DMS53 (cell line): Measurements from ENCODE around the gene KRTAP5-2.
"Not testable (repeated sequence)": the region's sequence is repeated elsewhere in the genome, so short reads cannot be mapped to it uniquely, and the experiment has no call there.

ENCODE experiments used
- DNase-seq: peaks from one replicate; lab custom pipeline; 2025; lab: John Stamatoyannopoulos, UW

The KRTAP5-2 gene, protein sequence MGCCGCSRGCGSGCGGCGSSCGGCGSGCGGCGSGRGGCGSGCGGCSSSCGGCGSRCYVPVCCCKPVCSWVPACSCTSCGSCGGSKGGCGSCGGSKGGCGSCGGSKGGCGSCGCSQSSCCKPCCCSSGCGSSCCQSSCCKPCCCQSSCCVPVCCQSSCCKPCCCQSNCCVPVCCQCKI

GRCh38 chr11:1597994-1598380 lies at the start of gene KRTAP5-2:
Gene KRTAP5-2 (minus strand): TSS chr11:1598294. CDS start chr11:1598250, 44 bp downstream.
- DNase-seq, result no peak

- DNase-seq, result not testable (repeated sequence)
These were observed 48.4 kb upstream of the KRTAP5-2 start for GRCh38 chr11:1646540-1646939.

DNA sequence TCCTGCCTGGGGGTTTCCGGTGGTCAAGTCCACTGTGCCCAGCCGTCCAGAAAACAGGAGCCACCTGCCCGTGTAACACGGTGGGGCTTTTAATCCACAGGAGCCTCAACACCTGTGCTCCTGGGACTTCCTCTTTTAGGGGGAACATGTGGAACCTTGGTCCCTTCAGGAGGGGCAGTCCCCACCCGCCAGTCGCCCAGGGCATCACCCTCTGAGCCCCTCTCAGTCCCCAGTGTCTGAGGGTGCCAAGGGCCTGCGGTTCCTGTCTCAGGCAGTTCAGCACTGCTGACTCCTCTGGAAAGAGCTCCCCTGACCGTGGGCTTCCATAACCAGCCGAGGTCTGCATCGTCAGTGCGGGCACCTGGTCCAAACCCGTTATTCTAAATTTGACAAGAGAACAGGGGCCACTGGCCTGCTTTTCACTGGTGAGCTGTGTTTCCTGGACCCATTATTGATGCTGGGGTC lies 47.3 kb upstream of the KRTAP5-2 start:
- no peak for DNase-seq

- no peak for DNase-seq
These were observed 46.7 kb upstream of the KRTAP5-2 start for GRCh38 chr11:1644601-1645356.

DNA sequence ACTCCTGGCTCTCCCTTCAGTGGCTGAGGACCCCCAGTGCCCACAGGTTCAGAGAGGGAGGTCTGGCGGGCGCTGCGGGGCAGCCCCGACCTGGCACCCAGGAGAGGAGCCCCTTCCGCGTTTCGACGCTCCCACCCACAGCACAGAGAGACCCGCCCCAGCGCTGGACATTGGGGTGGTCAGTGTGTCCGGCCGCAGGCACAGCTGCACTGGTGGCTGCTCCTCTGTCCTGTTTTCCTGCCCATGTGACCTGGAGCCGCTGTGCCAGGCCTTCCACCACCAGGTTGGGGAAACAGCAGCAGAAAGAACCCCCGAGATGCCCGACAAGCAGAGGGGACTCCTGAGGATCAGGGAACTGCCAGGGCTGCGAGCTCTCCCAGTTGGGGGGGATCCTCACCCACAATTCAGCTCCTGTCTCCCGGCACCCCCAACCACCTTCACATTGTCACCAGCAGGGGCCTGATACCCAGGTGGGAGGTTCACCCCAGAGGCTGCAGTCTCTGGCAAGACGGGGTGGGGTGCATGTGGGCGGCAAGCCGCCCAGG lies 45.1 kb upstream of the KRTAP5-2 start:
- DNase-seq, result no peak

GRCh38 chr11:1642288-1643145 lies 44.4 kb upstream of the KRTAP5-2 start:
- DNase-seq, result no peak

- no peak for DNase-seq
These were observed 43.0 kb upstream of the KRTAP5-2 start for GRCh38 chr11:1641096-1641495.

DNA sequence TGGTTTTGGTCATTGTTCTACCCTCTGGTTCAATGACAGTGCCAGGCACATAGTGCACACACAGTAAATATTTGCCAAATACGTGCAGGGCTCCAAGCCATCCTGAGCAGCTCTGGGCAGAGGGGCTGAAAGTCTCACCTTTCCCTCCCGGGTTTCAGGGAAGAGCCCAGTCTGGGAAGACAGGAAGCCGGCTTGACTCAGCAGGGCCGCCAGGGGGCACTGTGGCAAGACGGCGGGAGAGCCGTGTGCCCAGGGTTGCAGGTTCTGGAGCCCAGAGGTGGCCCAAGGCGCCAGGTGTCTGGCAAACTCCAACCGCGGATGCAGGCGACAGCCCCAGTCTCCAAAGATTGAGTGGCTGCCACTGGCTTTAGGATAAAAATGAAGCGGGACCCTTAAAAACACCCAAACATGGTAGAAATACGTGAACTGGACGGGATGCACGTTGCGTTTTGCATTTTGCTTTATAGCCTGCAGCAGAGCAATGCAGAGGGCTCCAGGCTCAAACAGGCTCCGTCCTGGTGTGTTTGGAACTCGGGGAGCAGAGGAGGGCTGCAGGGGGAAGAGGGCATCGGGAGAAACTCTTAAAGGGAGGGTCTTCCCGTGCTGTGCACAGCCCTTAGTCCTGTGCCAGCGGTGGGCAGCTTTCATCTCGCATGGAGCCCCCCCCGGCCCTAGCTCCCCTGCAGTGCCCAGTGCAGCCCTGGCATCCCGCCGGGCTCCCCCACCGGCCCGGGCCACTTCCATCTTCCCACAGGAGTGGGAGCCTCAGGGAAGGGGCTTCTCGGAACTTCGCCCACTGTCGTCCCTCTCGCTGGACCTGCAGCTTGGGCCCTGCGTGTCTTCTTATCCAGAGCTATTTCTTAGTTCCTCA lies 42.2 kb upstream of the KRTAP5-2 start:
- DNase-seq, result peak; percentile 76

DNA sequence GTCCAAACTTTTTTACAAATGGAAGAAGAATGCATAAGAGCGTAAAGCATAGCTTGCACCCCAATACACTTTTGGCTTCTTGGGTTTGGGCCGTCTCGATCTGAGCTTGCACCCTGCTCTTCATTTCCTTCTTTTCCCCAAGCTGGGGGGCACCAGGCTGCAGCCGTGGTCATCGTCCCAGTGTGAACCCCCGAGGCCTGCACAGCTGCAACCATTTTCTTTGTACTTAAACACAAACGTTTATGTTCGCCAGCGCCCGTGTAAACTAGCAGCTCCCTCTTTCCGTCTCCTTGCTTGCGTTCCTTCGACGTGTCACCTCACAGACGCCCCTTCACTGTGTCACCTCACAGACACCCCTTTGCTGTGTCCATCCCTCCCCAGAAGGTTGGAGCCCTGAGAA lies 41.6 kb upstream of the KRTAP5-2 start:
- DNase-seq, result no peak

DNA sequence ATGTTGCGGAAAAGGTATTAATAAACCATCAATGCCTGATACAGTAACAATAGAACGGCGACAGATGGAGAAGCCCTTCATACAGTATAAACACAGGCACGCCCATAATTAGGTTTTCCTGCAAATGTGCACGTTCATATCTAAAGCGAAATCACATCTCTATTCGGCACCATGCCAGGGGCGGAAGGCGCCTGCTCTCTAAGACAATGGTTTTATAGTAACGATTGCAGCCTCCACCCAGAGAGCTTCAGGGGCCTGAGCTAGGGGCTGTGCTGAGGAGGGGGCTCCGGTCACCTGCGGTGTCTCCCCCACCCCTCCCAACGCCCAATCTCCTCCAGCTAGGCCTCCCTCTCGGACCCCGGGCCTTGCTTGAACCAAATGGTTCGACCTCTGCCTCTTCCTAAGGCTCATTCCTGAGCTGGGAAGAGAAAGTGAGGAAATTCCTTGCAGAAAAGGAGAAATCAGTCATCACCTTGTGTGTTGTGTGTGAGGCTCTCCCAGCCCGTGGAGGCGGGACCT lies 41.1 kb upstream of the KRTAP5-2 start:
- DNase-seq, result no peak

- DNase-seq, result no peak
These were observed 40.2 kb upstream of the KRTAP5-2 start for GRCh38 chr11:1638344-1638743.

DNA sequence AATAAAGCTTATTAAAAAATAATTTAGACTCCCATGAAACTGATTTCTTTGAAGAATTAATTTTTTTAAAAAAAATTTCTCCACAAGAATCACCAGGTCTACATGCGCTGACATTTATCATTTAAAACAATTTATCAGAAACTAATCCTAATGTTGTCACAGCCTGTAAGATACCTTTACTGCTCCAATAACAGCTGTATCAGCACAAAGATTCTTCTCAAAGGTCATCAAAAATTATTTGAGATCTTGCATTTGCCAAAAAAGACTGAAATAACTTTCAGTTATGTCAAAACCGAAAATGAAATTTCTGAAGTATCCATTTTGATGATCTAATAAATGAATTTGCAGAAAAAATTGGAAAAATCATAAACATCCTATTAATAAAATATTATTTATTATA lies 39.5 kb upstream of the KRTAP5-2 start:
- no peak for DNase-seq

GRCh38 chr11:1636291-1636950 lies 38.3 kb upstream of the KRTAP5-2 start:
- no peak for DNase-seq

DNA sequence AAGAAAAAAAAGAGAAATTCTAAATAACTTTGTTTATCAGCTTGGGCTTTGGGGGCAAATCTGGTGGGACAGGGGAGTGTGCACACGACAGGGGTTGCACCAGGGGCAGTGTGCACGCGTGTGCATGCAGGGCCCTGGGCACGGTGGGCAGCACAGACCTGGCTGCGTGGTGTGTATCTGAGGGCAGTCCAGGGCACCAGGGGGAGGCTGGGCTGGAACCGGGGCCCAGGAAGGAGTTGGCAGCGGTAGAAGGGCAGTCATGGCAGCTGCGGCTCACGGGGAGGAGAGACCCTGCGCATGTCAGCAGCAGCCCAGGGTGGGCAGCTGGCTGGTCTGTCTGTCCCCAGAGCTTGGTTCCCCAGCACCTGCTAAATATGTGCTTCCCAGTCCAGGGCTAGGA lies 35.8 kb upstream of the KRTAP5-2 start:
- DNase-seq, result no peak

DNA sequence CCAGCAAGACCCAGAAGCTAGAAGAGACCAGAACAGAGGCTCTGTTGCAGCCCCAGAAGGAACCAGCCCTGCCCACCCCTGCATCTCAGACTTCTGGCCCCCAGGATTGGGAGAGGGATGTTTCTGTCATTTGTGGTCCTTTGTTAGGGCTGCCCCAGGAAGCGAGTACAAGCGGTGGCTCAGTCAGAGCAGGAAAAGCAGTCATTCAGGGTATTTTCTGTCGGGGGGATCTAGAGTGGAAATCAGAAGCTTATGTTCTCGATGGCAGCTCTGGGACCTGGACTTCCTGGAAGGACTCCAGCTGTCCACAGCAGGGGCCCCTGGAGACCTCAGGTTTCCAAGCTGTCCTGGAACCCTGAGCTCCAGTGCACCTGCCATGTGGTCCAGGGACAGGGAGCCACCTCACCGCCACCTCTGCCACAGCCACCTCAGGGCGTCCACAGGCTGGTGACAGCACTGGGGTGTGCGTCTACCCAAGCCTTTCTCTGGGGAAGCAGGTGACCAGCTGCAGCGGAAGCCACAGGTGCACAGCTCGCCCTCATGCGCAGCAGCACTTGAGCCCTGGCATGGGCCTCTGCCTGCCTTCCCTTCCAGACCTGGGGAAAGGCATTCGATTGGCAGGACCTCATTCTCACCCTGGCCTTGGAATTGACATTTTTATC lies 34.1 kb upstream of the KRTAP5-2 start:
- peak; percentile 35 for DNase-seq

DNA sequence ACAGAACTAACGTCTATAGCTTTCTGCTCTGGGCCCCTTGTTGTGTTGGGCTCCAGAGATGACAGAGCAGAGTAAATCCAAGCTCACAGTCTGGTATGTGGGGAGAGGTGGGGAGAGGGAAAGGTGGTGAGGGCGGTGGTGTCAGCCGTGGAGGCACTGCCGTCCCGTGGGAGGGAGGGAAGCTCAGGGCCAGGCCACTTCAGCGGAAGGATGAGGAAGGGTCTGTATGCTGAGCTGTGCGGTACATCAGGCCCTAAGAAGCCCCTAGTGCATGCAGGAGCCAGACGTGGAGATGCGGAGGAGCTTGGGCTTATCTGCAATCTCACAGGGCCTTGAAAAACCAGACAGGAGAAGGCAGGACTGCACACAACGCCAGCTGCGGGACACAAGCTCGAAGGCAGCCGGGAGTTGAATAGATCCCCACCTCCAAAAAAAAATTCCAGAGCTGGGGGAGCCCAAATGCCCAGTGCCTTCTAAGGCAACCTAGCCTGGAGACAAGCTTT lies 33.0 kb upstream of the KRTAP5-2 start:
- DNase-seq, result no peak

DNA sequence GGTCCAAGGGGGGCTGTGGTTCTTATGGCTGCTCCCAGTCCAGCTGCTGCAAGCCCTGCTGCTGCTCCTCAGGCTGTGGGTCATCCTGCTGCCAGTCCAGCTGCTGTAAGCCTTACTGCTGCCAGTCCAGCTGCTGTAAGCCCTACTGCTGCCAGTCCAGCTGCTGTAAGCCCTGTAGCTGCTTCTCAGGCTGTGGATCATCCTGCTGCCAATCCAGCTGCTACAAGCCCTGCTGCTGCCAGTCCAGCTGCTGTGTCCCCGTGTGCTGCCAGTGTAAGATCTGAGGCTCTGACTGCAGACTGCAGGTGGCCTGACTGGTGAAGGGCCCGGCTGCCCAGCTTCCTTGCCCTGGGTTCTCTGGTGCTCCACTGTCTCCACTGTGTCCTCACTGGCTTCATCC lies 32.2 kb upstream of the KRTAP5-2 start:
- peak; percentile 48 for DNase-seq

DNA sequence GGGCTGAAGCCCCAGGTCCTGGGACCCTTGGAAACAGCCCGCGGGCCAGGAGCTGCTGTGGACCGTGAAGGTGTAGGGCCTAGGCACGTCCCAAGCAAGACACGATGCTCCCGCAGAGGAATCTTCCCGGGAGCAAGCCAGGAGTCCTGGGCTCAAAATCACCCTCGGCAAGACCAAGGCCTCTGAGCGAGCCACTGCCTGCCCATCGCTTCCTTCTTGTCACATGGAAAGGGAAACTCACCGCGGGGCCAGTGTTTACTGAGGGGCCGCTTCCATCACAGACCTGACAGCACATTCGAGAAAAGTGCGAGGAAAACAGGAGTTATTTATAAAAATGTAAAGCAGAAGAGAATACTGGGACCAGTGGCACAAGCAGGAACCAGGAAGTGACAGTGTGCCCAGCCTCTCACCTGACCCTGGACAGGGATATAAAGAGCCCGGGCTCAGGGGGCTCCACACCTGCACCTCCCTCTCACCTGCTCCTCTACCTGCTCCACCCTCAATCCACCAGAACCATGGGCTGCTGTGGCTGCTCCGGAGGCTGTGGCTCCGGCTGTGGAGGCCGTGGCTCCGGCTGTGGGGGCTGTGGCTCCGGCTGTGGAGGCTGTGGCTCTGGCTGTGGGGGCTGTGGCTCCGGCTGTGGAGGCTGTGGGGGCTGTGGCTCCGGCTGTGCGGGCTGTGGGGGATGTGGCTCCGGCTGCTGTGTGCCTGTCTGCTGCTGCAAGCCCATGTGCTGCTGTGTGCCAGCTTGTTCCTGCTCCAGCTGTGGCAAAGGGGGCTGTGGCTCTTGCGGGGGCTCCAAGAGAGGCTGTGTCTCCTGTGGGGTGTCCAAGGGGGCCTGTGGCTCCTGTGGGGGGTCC lies 31.5 kb upstream of the KRTAP5-2 start, which contains the start of gene KRTAP5-5:
Gene KRTAP5-5, plus strand, starts transcription at position 450 of the 860 bp plus-strand sequence. Its CDS starts 66 bp downstream, at position 516.
- peak; percentile 53 for DNase-seq
